Activated naive CD4-positive, alpha-beta T cell treated with anti-CD3 and anti-CD28 coated beads, Interleukin-2, amount 50 U/mL, for 16 hours (primary cell): Measurements from ENCODE around the gene PCED1A.
A peak's percentile ranks its signal among the peaks of the same experiment; 100 is the strongest.
"Not testable (repeated sequence)": the region's sequence is repeated elsewhere in the genome, so short reads cannot be mapped to it uniquely, and the experiment has no call there.

Source experiments
- DNase-seq: peaks from one replicate; pipeline ENCODE4 v3.0.0-alpha.2; 2020

PCED1A gene

DNA sequence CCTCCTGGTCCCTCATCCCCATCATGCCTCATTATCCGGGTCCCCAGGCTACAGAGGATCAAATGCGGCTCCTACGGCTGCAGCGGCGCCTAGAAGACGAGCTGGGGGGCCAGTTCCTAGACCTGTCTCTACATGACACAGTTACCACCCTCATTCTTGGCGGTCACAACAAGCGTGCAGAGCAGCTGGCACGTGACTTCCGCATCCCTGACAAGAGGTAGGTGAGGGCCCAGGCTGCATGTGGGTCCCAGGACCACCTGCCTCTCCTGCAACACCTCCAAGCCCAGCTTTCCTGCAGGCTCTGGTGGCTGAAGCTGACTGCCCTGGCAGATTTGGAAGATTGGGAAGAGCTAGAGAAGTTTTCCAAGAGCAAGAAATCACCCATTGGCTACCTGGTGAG lies 24.6 kb upstream of the PCED1A start:
- no peak for DNase-seq

DNA sequence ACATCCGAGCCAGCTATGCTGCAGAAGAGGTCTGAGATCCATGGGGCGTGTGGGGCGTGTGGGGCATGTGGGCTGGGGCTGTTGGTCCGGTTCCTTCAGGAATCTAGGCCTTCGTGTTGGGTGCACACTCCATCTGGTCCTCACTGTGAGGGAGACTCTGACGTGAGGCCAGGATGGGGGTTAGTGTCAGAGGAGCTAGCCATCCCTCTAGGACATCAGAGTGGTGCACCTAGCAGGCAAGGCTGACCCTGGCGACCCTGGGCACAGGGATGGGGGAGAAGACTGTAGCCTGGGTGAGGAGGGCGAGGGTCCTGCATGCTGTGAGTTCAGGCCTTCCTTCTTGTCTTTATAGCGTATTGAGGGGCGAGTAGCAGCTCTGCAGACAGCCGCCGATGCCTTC lies 24.2 kb upstream of the PCED1A start:
- DNase-seq, result no peak

DNA sequence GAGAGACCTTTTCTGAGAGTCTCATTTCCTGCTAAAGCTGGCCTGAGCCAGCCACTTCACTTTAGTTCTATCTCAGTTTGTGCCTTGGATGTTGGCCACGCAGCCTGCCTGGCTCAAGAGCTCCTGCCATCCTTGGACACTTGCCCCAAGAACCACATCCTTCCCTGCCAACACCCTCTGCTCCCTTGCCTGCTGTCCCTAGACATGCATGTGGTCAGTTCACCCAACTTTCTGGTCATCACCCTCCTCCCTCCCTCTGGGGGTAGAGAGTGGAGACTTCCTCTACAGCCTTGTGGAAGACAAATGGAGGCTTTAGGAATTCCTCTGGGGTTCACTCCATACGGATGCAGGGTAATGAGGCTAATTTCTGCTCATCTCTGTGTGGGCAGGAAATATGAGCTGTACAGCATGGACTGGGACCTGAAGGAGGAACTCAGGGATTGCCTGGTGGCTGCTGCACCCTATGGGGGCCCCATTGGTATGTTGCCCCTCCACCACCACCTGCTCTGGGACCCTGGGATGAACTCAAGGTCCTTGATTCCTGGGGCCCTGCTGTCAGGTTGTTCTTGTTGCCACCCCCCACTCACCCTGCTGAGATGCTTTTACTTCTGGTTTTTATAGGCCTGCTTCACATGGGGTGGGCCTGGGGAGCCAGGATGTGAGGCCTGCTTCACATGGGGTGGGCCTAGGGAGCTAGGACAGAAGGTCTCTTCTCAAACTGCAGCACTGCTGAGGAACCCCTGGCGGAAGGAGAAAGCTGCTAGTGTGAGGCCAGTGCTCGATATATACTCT lies 19.1 kb upstream of the PCED1A start:
- no peak for DNase-seq

DNA sequence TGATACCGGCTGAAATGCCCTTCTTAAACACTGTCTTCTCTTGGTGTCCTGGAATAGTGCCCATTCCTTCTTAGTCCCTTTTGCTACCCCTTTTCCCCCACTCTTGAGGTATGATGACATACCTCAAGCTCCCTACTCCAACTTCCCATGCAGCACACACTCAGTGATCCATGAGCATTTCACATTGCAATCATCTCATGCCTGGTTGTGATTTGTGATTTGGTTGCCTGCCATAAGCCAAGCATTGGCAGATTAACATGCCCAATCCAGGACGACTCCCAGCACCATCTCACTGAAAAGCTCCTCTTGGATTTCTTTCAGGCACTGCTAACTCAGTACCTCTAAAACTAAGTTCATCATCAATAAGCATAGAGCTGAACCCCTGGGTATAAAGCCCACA lies 18.1 kb upstream of the PCED1A start:
- no peak for DNase-seq

DNA sequence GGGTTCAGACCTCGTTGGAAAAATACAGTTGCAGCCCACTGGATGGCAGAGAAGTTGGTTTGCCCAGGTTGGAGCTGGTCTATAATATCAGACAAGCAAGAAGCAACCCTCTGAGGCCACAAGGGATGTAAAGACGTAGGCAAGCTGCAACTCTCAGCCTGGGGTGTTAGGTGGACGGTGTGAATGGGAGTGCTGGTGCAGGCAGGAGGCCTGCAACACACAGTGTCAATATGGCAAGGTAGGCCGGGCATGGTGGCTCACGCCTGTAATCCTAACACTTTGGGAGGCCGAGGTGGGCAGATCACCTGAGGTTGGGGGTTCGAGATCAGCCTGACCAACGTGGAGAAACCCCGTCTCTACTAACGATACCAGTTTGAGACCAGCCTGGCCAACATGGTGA lies 10.6 kb upstream of the PCED1A start:
- DNase-seq, result no peak

DNA sequence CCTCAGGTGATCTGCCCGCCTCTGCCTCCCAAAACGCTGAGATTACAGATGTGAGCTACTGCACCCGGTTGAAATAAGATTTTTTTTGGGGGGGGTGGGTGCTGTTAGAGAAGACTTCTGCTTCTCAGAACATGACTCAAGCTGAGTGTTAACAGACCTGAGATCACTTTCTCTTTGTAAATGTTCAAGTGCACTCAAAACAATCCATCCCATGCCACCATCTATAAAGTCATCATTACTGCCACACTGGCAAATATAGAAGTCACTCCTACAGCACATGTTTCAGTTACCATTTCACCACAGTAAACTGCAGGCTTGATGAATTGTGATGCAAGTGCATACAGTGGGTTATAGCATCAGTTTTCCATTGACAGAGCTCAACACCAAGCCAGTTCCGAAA lies 9.1 kb upstream of the PCED1A start:
- no peak for DNase-seq

DNA sequence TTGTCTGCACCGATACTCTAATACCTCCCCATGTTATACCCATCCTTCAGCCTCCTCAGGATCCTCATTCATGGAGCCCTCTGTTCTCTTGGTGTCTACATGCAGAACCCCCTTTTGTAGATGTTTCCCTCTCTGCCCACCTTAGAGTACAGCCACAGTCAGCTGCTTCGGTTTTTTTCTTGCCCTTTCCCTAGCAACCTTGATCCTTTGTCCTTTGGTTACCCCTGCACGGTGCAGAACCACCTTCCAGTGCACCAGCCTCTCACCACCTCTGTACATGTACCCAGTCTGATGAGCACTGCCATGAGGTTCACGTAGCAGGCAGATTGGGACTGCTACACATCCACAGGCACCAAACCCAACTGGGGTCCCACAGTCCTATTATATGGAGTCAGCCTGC lies 7.3 kb upstream of the PCED1A start:
- no peak for DNase-seq

DNA sequence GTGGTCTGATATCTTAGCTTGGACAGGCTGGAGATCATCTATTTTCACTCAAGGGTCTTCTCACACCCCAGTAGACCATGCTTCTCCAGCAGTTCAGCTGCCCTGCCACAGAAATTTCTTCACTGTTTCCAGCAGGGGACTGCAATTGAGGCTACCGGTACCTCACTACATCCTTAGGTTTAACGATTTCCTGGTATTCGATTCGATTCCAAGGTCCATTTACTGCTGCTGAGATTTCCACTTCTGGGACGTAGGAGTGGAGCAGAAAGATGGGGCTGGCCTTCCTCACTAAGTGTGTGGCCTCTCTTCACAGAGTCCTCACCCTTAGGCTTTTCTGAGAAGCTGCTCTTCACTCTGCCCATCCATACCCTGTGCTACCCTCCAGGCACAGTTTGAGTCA lies 6.2 kb upstream of the PCED1A start:
- no peak for DNase-seq

DNA sequence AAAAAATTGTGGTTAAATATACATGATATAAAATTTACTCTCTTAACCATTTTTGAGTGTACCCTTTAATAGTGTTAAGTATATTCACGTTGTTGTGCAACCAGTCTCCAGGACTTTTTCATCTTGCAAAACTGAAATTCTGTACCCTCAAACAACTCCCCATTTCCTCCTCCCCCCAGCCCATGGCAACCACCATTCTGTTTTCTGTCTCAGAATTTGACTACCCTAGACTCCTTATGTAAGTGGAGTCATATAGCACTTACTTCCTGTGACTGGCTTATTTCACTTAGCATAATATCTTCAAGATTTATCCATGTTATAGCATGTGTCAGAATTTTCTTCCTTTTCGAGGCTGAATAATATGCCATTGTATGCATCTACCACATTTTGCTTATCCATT lies 5.2 kb upstream of the PCED1A start:
- no peak for DNase-seq

DNA sequence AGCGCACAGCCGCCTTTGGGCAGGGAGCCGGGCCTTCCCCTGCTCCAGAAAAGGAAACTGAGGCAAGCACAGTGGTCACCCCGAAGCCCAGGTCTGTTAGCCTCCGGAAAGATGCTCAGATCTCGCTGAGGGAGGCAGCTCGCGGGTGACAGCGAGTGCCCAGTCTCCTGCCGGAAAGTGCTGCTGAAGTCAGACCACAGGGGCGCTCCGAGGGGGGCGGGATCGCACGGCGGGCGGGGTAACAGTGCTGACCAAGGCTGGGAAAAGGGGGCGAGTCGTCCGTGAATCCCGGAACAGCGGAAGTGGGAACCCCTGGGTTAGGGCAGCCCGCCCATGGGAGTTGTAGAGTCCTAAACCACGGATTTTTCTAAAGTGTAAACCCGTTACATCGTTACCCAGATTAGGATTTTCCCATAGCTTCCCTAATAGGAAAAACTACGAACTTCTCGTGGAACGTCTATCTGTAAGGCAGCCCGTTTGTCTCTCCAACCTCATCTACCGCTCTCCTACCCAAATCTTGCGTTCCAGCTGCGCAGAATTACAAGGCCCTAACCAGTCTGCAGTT lies 594 bp upstream of the PCED1A start:
- peak; percentile 40 for DNase-seq

DNA sequence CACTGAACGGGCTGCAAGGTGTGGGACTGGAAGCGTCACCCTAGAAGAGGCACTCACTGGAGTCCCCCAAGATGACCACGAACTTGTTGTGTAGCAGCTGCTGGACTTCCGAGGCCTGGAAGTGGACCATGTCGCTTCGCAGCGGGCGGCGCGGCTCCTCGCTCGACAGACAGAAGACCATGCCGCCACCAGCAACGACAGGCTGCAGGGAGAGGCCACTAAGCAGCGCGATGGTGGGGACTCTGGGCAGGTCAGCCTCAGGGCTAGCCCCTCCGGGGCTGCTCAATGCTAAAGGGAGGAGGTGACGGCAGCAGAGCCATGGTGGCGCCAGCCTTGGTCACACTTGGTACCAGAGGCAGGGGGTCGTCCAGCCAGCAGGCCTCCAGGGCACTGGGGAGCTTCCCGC lies 720 bp downstream of the PCED1A start:
- DNase-seq, result no peak

DNA sequence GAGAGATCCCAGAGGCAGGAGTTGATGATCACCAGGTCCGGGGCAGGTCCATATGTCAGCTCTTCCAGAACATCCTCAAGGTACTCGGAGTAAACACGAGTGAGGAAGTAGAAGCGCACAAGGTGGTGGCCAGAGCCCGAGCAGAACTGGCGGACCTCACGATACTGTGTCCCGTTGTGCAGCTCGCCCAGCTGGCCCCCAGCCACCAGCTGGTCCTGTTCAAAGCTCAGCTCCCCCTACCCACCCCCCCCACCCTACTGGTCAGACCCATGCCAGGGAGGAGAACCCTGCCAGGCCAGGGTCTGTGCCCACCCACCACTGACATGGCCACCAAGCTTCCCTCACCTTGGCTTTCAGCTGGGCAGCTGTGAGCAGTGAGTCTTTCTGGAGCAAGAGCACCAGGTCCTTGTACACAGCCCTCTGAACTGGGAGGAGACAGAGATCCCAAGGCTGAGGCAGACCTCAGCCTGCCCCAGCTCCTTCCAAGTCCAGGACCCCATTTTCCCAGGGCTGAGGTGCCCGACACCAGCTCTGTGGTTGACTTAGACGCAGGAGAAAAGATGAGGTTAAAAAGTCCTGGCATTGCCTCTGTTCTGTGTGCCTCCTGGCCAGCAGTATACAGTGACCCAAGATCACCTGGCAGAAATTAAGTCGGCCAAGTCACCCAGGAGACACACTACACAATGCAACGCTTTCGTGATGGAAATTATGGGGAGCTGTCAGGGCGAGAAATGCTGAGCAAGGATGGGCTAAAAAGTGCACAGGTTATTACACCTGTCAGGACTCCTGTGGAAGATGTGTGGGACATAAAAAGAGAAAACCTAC lies 1.4 kb downstream of the PCED1A start:
- no peak for DNase-seq

DNA sequence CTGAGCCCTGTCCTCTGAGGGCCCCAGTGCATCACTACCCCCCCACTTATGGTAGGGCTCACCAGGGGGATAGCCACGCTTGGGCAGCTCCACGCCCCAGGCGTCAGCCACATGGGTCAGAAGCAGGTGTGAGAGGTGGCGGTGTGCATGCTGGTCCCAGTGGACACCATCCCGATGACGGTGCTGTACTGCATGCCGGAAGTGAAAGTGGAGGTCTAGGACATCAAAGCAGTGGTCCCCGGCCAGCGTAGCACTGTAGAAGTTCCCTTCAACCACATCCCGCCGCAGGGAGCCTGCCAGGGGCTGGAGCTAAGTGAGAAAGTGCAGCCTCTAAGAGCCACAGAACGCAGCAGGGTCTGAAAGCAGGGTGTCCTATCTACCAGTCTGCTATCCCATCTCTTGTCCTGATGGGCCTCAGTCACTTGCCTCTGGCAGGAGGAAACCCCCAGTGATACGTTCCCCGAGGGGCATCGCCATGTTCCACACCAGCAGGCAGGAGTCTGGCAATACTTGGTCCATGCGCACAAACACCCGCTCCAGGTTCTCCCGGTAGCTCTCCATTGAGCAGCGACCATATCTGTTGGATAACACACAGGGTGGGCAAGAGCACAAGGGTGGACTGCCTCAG lies 2.2 kb downstream of the PCED1A start:
- DNase-seq, result no peak

DNA sequence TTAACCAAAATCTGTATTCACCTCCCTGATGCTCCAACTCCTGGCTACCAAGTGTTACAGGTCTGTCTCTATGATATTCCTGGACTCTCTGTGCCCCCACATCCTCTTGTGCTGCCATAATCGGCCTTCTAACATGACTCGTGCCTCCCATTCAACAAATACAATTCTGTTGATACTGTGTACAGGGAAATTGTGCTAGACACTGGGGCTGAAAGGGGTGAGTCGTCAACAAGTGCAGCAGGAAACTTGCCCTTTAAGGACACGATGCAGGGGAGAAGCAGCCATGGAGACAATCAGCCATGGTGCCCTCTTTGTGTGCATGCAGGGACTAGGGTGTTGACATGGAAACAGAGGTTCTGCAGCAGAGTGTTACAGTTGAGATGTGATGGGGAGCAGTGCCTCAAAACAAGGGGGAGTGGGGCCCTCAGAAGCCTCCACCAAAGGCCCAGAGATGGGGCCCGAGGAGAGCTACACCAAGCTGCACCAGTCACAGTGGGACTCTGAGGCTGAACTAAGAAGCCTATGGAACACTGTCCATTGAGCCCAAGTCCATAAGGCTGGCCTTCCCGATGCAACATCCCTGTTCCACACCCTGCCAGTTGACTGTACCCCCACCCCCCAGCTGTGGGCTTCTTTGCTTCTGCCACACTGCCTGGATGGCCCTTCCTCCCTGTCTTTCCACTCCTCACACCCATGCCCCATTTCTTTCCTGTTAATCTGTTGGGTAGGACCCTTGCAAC lies 3.1 kb downstream of the PCED1A start:
- DNase-seq, result no peak

DNA sequence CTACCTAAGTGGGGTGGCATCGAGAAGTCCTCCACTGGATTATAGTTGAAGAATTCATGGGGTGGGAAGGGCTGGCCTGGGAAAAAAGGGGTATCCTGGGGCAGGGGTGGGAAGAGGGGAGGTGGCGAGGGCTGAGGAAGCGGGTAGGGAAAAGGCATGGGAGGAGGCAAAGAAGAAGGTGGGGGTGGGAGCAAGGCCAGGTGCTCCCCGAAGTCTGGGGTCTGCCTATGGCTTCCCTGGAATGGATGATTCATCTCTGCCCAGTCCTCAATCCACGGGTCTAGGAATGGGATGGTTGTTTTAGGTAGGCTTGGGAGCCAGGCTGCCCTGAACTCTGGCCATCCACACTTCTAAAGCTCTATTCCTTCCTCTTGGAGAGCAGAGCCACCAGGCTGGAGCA lies 4.4 kb downstream of the PCED1A start:
- no peak for DNase-seq

DNA sequence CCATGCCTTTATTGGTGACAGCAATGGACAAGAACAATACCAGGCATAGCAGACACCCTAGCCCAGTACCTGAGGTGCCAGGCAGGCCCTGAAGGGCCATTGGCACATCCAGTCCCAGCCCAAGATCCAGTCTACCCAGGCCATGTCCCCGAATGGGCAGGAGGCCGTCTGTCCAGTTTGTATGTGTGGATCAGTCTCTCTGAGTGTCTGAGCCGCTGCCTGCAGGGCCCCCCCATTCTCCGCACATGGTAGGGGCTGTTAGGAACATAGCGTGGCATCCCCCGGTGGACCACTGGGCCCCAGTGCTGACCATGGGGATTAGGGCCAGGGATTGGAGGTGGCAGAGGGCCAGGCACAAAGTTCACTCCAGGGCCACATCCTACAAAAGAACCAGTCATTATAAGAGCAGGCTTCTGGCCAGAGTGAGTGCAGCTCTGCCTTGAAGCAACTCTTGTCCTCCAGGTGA lies 5.1 kb downstream of the PCED1A start:
- DNase-seq, result no peak

DNA sequence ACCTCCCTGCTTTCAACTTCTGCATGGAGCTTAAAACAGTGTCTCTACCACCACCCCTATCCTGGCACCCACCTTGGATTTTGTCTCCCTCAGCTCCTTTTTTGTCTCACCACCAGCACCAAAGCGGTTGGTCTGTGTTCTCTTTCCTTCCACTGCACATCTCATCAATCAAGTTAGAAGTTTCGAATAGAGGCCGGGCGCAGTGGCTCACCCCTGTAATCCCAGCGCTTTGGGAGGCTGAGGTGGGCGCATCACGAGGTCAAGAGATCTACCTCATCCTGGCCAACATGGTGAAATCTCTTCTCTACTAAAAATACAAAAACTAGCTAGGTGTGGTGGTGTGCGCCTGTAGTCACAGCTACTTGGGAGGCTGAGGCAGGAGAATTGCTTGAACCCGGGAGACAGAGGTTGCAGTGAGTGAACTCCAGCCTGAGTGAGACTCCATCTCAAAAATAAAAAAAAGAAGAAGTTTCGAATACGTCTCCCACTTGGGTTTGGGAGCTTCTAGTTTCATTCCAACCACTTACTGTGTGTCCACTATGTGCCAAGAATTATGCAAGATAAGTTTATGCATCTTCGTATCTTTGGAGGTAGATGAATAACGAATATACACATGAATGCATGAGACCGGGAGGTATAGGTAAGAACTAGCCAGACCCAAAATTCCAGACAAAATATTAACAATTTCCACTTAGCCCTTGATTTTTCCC lies 5.9 kb downstream of the PCED1A start:
- DNase-seq, result no peak

DNA sequence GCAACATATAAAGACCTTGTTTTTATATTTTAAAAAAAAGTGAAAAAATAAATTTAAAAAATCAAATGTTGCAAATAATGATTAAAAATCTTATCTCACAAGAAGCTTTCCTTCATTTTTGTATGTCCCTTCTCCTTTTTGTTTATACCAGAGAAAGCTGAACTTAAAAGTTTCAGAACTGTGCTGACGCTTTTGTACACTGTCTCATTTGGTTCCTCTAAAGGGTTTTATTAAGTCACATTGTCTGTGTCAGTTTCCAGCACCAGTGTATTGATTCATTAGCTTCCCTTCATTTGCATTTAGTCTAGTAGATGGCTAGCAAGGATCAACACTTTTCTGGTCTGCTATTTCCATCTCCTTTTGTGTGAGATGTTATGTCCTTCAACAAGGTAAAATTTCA lies 6.7 kb downstream of the PCED1A start:
- no peak for DNase-seq

DNA sequence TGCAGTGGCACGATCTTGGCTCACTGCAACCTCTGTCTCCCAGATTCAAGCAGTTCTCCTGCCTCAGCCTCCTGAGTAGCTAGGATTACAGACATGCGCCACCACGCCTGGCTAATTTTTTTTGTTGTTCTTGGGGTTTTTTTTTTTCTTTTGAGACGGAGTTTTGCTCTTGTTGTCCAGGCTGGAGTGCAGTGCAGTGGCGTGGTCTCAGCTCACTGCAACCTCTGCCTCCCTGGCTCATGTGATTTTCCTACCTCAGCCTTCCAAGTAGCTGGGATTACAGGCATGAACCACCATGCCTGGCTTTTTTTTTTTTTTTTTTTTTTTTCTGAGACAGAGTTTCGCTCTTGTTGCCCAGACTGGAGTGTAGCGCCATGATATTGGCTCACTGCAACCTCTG lies 9.2 kb downstream of the PCED1A start:
- not testable (repeated sequence) for DNase-seq

DNA sequence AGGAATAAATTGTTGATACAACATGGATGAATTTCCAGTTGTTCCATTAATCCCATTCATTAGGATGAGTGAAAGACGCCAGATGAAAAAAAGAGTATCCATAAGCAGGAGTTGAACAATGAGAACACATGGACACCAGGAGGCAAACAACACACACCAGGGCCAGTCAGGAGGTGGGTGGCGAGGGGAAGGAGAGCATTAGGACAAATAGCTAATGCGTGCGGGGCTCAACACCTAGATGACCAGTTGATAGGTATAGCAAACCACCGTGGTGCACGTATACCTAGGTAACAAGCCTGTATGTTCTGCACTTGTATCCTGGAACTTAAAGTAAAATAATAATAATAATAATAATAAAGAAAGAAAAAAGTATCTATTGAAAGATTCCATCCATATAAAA lies 11.1 kb downstream of the PCED1A start:
- no peak for DNase-seq

DNA sequence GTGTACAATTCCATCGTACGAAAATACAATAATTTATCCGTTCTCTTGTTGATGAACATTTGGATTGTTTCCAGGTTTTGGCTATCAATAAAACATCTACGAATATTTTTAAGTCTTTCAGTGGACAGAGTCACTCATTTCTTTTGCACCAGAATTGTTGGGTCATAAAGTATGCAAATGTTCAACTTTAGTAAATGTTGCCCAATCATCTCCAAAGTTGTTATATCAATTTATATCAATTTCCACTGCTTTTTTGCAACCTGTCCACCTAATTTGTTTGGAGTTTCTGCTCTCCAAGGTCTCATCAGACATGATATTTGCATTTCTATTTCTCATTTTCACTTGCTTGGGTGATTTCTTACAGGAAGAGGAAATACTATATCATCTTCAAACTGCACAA lies 13.8 kb downstream of the PCED1A start:
- no peak for DNase-seq

DNA sequence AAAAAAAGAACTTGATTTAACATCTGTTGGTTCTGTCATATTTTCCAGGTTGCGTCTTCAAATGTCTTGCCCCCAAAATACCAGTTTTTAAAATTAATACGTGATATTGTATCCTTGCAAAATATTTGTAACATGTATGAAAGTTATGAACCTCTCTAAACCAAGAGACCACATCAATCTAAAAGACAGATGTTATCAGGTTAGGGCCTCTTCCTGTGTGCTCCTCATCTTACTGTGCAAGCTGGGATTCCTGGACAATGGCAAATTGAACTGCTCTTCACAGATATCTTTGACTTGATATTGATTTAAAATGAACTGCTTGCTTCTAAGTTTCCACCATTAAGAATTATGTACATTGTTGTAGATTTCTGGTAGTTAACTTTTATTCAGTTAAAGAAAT lies 14.7 kb downstream of the PCED1A start:
- no peak for DNase-seq
